Muscle of leg (tissue), 11 donors: ENCODE measurements around the gene MICOS13. TPM values are rescaled to one million over a fixed set of nuclear protein-coding genes. Genes with fewer than 3 reads are reported as not detected.

ENCODE experiments used
- DNase-seq: peaks from one replicate; pipeline ENCODE4 v3.0.0; 2013
- H3K27ac ChIP-seq: one replicate; pipeline ENCODE4 v1.5.1; 2013; ENCODE audit warnings: mild to moderate bottlenecking, low read length, control low read depth
- H3K27me3 ChIP-seq: one replicate; pipeline ENCODE4 v1.6.1; 2013; ENCODE audit warnings: low read length; ENCODE audit not compliant: control insufficient read depth, insufficient read depth
- H3K36me3 ChIP-seq: one replicate; pipeline ENCODE4 v1.6.1; 2013; ENCODE audit warnings: low read length; ENCODE audit not compliant: control insufficient read depth, insufficient read depth
- H3K4me1 ChIP-seq: one replicate; pipeline ENCODE4 v1.6.1; 2013; ENCODE audit warnings: low read length; ENCODE audit not compliant: control insufficient read depth, insufficient read depth
- H3K4me3 ChIP-seq: one replicate; pipeline ENCODE4 v1.5.1; 2013; ENCODE audit warnings: low read length, control low read depth
- H3K9me3 ChIP-seq: replicated peaks from 2 replicates; pipeline ENCODE4 v1.6.1; 2013; ENCODE audit warnings: low read depth, low read length; ENCODE audit not compliant: control insufficient read depth
- WGBS: methylation state at CpG from one replicate; pipeline ENCODE4 v1.1.5; 2013; ENCODE audit warnings: missing lambda C conversion rate; ENCODE audit not compliant: insufficient coverage; 5-methylcytosine and 5-hydroxymethylcytosine counted together
- polyA plus RNA-seq, 8 donors: library from polyadenylated mRNA; unstranded; fragments of 120-200 nt; gene quantifications; one replicate each; pipeline versions ENCODE4 v1.2.1 to v1.2.3, GENCODE V29; 2013; ENCODE audit warnings: inconsistent platforms in 1 of 8, low replicate concordance in 1 of 8; ENCODE audit not compliant: insufficient read length in 8 of 8, insufficient read depth in 1 of 8
- total RNA-seq: library from RNA; stranded (reverse); fragments of 120-200 nt; gene quantifications from one replicate; pipeline ENCODE4 v1.2.4, GENCODE V29; 2013

Gene MICOS13
- total and polyA plus RNA-seq, 9 donors = 74.4 to 122 (median 92.7) TPM

DNA sequence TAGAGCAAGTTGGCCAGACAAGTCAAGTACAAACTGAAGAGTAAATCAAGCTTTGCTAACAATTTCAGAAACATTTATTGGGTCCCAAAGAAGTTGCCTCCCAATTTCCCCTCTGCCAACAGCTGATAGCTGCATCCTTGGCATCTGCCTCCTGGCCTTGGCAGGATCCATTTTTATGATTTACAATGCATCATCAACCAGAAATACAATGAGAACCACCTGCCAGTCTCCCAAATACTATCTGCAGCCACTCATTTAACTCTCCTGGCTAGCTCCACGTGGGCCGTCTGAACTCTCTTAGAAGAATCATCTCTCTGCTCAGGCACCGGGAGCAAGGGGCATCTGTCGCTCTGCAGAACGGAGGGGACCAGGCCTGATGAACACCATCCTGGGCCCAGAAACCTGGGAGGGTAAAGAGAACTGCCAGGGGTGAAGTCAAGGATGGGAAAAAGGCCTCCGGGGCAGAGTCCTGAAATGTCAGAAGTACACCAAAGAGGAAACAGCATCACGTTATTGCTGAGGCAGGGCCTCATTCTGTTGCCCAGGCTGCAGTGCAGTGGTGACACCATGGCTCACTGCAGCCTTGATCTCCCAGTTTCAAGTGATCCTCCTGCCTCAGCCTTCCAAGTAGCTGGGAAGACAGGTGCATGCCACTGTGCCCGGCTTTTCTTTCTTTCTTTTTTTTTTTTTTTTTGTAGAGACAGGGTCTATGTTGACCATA, 37.1 kb upstream of the MICOS13 start:
- H3K4me3 ChIP-seq = no peak overlapping the region
- H3K4me1 ChIP-seq = peaks cover 21% of the 10 kb centered on the region
- no peak for DNase-seq
- no peak overlapping the region for H3K27ac ChIP-seq
- H3K36me3 ChIP-seq = peaks cover 24% of the 10 kb centered on the region
- H3K27me3 ChIP-seq = no peaks in the 10 kb centered on the region
- 95% methylated on average over 6 of the region's 8 CpGs for WGBS
- H3K9me3 ChIP-seq = no peaks in the 10 kb centered on the region

GRCh38 chr19:5714816-5715215, 34.5 kb upstream of the MICOS13 start:
- Histone ChIP-seq H3K27me3 (no peaks in the 10 kb centered on the region), H3K36me3 (peaks cover 47% of the 10 kb centered on the region), H3K4me3 (no peak overlapping the region), H3K27ac (no peak overlapping the region), H3K9me3 (no peaks in the 10 kb centered on the region), H3K4me1 (peaks cover 17% of the 10 kb centered on the region)
- DNase-seq = no peak
- 67% methylated on average over 1 of the region's 10 CpGs for WGBS

- Histone ChIP-seq H3K36me3 (peaks cover 57% of the 10 kb centered on the region), H3K4me1 (peaks cover 4% of the 10 kb centered on the region), H3K4me3 (no peak overlapping the region), H3K27ac (no peak overlapping the region), H3K9me3 (no peaks in the 10 kb centered on the region), H3K27me3 (no peaks in the 10 kb centered on the region)
- DNase-seq = no peak
- WGBS = 93% methylated on average over 8 of the region's 9 CpGs
These were observed 32.9 kb upstream of the MICOS13 start for GRCh38 chr19:5713228-5713627.

DNA sequence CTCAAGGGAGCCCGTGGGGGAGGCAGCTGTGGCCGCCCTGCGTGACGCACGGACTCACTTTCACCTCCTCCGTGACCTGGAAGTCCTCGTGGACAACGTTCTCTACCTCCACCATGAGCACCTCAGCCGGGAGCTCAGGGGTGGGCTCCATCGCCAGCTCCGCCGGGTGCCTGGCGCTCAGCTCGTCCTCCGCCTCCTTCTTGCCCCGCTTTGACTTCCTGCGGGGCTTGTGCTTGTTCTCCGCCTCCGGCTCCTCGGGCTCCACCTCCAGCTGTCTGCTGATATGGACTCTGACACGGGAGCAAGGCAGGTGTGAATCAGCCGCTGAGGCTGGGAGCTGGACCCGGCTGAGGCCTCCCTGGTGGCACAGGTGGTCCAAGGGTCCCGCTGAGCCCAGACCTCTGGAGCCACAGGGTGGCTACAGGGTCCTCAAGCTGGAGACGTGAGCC, 31.4 kb upstream of the MICOS13 start:
- Histone ChIP-seq H3K9me3 (no peaks in the 10 kb centered on the region), H3K36me3 (peaks cover 67% of the 10 kb centered on the region), H3K27ac (no peak overlapping the region), H3K4me3 (no peak overlapping the region), H3K27me3 (no peaks in the 10 kb centered on the region), H3K4me1 (no peaks in the 10 kb centered on the region)
- no peak for DNase-seq
- WGBS = 91% methylated on average over 24 of the region's 25 CpGs

GRCh38 chr19:5711025-5711424, 30.7 kb upstream of the MICOS13 start:
- Histone ChIP-seq H3K36me3 (peaks cover 73% of the 10 kb centered on the region), H3K27me3 (no peaks in the 10 kb centered on the region), H3K27ac (no peak overlapping the region), H3K9me3 (no peaks in the 10 kb centered on the region), H3K4me1 (no peaks in the 10 kb centered on the region), H3K4me3 (no peak overlapping the region)
- DNase-seq = no peak
- 94% methylated on average over 5 of the region's 8 CpGs for WGBS

DNA sequence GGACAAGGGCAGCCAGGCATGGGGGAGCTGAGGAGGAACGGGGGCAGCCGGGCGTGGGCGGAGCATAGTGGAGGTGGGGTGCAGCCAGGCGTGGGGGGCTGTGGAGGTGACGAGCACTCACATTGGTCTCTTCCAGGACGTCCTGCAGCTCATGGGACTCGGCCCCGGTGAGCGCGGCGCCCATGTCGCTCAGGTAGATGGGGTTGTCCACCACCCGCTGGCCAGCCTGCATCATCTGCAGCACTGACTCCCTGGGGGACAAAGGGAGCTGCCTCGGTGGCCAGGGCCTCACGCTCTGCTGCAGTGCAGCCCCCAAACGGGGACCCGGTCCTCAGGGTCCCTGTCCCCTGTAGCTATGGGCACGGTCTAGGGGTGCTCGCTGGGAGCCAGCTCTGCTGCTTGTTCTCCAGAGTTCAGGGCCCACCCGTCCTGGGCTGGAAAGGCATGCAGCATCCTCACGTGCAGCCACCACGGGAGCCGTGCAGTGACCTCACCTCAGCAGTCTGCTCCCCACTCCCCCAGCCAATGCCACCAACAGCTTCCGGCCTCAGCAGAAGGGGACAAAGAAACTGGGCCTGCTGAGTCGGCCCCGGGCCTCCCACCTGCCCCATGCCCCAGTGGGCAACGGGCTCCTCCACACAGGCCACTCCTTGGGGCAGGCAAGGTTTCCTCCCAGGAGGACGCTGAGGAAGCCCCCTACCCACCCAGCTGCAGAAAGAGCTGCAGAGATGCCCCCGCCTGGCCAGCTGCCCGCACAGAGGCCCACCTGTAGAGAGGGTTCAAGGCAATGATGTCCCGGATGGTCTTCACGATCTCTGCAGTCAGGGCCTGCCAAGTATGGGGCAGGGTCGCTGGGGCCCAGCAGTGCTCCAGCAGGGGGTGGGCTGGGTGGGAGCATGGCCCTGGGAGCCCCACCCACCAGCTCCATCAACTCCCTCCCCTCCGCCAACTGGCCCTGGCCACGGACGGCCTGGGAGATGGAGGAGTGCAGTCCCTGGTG, 27.6 kb upstream of the MICOS13 start:
- H3K27ac ChIP-seq = no peak overlapping the region
- no peak for DNase-seq
- no peaks in the 10 kb centered on the region for H3K27me3 ChIP-seq
- WGBS = 90% methylated on average over 30 of the region's 37 CpGs
- H3K4me3 ChIP-seq = no peak overlapping the region
- H3K36me3 ChIP-seq = peaks cover 89% of the 10 kb centered on the region
- H3K9me3 ChIP-seq = no peaks in the 10 kb centered on the region
- H3K4me1 ChIP-seq = no peaks in the 10 kb centered on the region

GRCh38 chr19:5706876-5707573, 26.7 kb upstream of the MICOS13 start:
- WGBS = 96% methylated on average over 35 of the region's 35 CpGs
- H3K4me3 ChIP-seq = no peak overlapping the region
- no peaks in the 10 kb centered on the region for H3K27me3 ChIP-seq
- no peak overlapping the region for H3K27ac ChIP-seq
- H3K9me3 ChIP-seq = no peaks in the 10 kb centered on the region
- H3K4me1 ChIP-seq = no peaks in the 10 kb centered on the region
- H3K36me3 ChIP-seq = peaks cover 81% of the 10 kb centered on the region
- no peak for DNase-seq

GRCh38 chr19:5705552-5705951, 25.2 kb upstream of the MICOS13 start:
- Histone ChIP-seq H3K27ac (no peak overlapping the region), H3K36me3 (peaks cover 71% of the 10 kb centered on the region), H3K4me3 (no peak overlapping the region), H3K27me3 (no peaks in the 10 kb centered on the region), H3K4me1 (no peaks in the 10 kb centered on the region), H3K9me3 (no peaks in the 10 kb centered on the region)
- DNase-seq = no peak
- WGBS = 86% methylated on average over 15 of the region's 16 CpGs

DNA sequence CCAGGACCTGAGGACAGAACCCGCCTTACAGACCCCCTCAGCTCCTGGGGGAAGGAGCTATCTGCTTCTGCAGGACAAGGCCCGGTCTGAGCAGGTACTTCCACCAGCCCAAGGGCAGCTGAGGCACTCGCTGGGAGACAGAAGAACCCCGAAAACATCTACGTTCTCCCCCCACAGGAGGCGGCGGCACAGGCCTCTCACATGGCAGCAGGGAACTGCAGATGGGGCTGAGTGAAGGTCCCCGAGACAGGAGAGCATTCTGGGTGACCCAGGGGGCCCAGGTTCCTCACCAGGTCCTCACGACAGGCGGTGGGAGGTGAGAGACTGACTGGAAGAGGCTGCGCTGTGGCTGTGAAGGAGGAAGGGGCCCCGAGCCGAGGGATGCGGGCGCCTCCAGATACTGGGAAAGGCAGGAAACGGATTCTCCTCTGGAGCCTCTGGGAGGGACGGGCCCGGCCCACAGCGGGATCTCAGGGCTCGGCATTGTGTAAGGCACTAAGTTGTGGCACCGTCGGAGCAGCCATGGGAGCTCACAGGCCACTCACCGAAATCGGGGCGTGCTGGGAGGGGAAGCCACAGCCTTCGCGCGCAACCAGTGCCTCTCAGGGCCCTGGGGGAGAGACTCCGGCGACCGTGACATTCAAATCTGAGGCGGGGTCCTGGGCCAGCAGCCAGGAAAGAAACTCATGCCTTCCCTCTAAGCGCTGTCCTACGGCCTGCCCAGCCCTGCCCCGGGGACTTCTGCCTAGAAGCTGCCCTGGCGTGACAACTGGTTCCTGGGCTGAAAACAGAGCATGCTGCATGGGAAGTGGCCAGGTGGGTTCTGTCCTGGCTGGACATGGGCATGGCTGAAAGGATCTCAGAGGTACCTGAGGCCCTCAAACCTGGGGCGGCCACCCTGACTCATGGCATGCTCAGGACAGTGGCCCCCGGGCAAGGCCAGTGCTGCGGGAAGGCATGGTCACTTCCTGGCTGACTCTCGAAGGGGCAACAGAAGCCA, 23.8 kb upstream of the MICOS13 start:
- 93% methylated on average over 37 of the region's 40 CpGs for WGBS
- Histone ChIP-seq H3K27me3 (no peaks in the 10 kb centered on the region), H3K9me3 (no peaks in the 10 kb centered on the region), H3K36me3 (peaks cover 70% of the 10 kb centered on the region), H3K4me3 (no peak overlapping the region), H3K27ac (no peak overlapping the region), H3K4me1 (no peaks in the 10 kb centered on the region)
- DNase-seq = no peak
